Measurements from ENCODE around the gene FYB2. TPM values are rescaled to one million over a fixed set of nuclear protein-coding genes. Genes with fewer than 3 reads are reported as not detected.

The FYB2 gene
- total RNA-seq, 1 experiment from 2014 or later, result 0.15 TPM

DNA sequence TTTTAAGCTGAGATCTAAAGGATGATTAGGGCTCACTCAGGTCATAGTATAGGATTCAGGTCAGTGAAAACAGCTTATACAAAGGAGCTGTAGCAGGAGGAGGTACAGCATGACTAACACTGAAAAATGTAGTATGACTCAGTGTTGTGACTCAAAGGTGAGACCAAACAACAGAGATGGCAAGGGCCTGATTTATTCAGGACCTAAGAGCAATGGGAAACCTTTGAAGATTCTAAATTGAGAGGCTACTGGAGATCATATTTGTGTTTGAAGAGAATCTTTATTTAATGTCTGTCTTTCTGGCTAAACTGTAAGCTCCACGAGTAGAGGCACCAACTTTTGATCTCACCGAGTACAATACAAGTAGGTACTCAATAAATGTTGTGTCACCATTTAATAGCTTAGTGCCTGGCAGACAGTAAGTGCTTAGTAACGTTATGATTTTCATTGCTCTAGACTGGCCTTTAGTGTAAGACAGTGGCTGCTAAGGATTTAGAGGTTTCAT, 130.6 kb downstream of the FYB2 start:
- ChIA-PET POLR2A (no interaction called here), CTCF (no interaction called here)
- peak; percentile 87 for ATAC-seq

DNA sequence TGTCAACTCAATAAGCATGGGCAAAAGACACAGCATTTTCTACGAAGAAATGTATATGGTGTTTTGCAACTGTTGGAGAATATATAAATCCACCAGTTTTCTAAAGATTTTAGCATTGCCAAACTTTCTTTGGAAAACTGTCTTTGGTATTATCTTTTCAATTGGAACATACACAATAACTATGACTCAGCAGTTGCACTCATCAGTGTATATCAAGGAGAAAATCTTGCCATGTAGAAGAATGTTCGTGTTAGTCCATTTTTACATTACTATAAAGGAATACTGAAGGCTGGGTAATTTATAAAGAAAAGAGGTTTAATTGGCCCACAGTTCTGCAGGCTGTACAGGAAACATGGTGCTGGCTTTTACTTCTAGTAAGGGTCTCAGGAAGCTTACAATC, 133.0 kb downstream of the FYB2 start:
- Mint-ChIP-seq H3K4me3 (no peak overlapping the region), H3K9me3 (no peaks in the 10 kb centered on the region), H3K27me3 (ENCODE audit: low read depth) (no peaks in the 10 kb centered on the region), H3K27ac (no peak overlapping the region), H3K36me3 (no peaks in the 10 kb centered on the region), H3K4me1 (peaks cover 2% of the 10 kb centered on the region; the same call in 1 of the 2 replicates)
- no peak for ATAC-seq
- ChIA-PET POLR2A (no interaction called here), CTCF (interaction anchor here (1.1 kb wide), 1 partner anchor 22 kb away, joined by 4 read pairs; no protein-coding TSS in a partner anchor)
- DNase-seq (ENCODE audit: low spot score), result no peak
- TF ChIP-seq ZBTB21 (CRISPR knock-in tag; IDR thresholded peaks at IDR 0.05; ENCODE audit: borderline replicate concordance) (no peak), PRRX2 (CRISPR knock-in tag; IDR thresholded peaks at IDR 0.05) (no peak), KAT7 (CRISPR knock-in tag; IDR thresholded peaks at IDR 0.05; ENCODE audit: borderline replicate concordance) (no peak), NFATC4 (CRISPR knock-in tag; IDR thresholded peaks at IDR 0.05) (no peak), SP1 (CRISPR knock-in tag; conservative IDR thresholded peaks at IDR 0.05) (no peak), TP53 (CRISPR knock-in tag; IDR thresholded peaks at IDR 0.05) (no peak), CREM (CRISPR knock-in tag; IDR thresholded peaks at IDR 0.05) (no peak), OVOL2 (CRISPR knock-in tag; IDR thresholded peaks at IDR 0.05; ENCODE audit: borderline replicate concordance) (no peak), ZNF138 (CRISPR knock-in tag; conservative IDR thresholded peaks at IDR 0.05) (no peak), FOXP1 (CRISPR knock-in tag; IDR thresholded peaks at IDR 0.05; ENCODE audit: borderline replicate concordance) (no peak), JAZF1 (CRISPR knock-in tag; IDR thresholded peaks at IDR 0.05) (no peak), ZNF281 (CRISPR knock-in tag; IDR thresholded peaks at IDR 0.05) (no peak), E2F5 (CRISPR knock-in tag; IDR thresholded peaks at IDR 0.05) (no peak)
- TF ChIP-seq, protein P1, sequence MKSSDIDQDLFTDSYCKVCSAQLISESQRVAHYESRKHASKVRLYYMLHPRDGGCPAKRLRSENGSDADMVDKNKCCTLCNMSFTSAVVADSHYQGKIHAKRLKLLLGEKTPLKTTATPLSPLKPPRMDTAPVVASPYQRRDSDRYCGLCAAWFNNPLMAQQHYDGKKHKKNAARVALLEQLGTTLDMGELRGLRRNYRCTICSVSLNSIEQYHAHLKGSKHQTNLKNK (CRISPR knock-in tag; IDR thresholded peaks at IDR 0.05), result no peak
- TF ChIP-seq, protein P2, sequence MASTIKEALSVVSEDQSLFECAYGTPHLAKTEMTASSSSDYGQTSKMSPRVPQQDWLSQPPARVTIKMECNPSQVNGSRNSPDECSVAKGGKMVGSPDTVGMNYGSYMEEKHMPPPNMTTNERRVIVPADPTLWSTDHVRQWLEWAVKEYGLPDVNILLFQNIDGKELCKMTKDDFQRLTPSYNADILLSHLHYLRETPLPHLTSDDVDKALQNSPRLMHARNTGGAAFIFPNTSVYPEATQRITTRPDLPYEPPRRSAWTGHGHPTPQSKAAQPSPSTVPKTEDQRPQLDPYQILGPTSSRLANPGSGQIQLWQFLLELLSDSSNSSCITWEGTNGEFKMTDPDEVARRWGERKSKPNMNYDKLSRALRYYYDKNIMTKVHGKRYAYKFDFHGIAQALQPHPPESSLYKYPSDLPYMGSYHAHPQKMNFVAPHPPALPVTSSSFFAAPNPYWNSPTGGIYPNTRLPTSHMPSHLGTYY (CRISPR knock-in tag; IDR thresholded peaks at IDR 0.05), result no peak
- TF ChIP-seq, protein P3, sequence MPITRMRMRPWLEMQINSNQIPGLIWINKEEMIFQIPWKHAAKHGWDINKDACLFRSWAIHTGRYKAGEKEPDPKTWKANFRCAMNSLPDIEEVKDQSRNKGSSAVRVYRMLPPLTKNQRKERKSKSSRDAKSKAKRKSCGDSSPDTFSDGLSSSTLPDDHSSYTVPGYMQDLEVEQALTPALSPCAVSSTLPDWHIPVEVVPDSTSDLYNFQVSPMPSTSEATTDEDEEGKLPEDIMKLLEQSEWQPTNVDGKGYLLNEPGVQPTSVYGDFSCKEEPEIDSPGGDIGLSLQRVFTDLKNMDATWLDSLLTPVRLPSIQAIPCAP (CRISPR knock-in tag; IDR thresholded peaks at IDR 0.05), result no peak

More for the DNA sequence above, 130.6 kb downstream of the FYB2 start:
- Mint-ChIP-seq H3K36me3 (no peaks in the 10 kb centered on the region), H3K27me3 (ENCODE audit: low read depth) (no peaks in the 10 kb centered on the region), H3K27ac (peak overlapping the region; percentile 67; the same call in 1 of the 2 replicates), H3K9me3 (no peaks in the 10 kb centered on the region), H3K4me1 (peaks cover 2% of the 10 kb centered on the region; the same call in 1 of the 2 replicates), H3K4me3 (no peak overlapping the region)
- TF ChIP-seq, protein P3 (CRISPR knock-in tag; IDR thresholded peaks at IDR 0.05), result no peak
- TF ChIP-seq ZNF396 (CRISPR knock-in tag; IDR thresholded peaks at IDR 0.05; ENCODE audit: borderline replicate concordance), result no peak
- no peak for DNase-seq (ENCODE audit: low spot score)
